BLaER1 treated with 17β-estradiol and CSF1 and Interleukin-3, amounts not matched to agents 10 nM and 100 nM (cell line): ENCODE results near the gene DPYSL5.
A peak's percentile ranks its signal among the peaks of the same experiment; 100 is the strongest.

Source experiments
- H3K27ac ChIP-seq, 11 experiments: shearing (Covaris generic); formaldehyde crosslinking; 2 replicates each; pipeline ENCODE4 v1.8.1; 2022
- H3K27me3 ChIP-seq, 11 experiments: shearing (Covaris generic); formaldehyde crosslinking; 2 replicates each; pipeline ENCODE4 v1.8.1; 2022
- H3K36me3 ChIP-seq, 11 experiments: shearing (Covaris generic); formaldehyde crosslinking; 2 replicates each; pipeline ENCODE4 v1.8.1; 2022
- H3K4me1 ChIP-seq, 10 experiments: shearing (Covaris generic); formaldehyde crosslinking; 2 replicates each; pipeline ENCODE4 v1.8.1; 2022
- H3K4me2 ChIP-seq, 11 experiments: shearing (Covaris generic); formaldehyde crosslinking; 2 replicates each; pipeline ENCODE4 v1.8.1; 2022
- H3K4me3 ChIP-seq, 10 experiments: shearing (Covaris generic); formaldehyde crosslinking; 2 replicates each; pipeline ENCODE4 v1.8.1; 2022
- H3K9ac ChIP-seq, 11 experiments: shearing (Covaris generic); formaldehyde crosslinking; 2 replicates each; pipeline ENCODE4 v1.8.1; 2022
- H3K9me3 ChIP-seq, 11 experiments: shearing (Covaris generic); formaldehyde crosslinking; replicated peaks in 1 of 11; 2 replicates each; pipeline ENCODE4 v1.8.1; 2022
- H4K20me1 ChIP-seq, 11 experiments: shearing (Covaris generic); formaldehyde crosslinking; 2 replicates each; pipeline ENCODE4 v1.8.1; 2022
- Cebpa-rat ChIP-seq, 11 experiments: shearing (Covaris generic); IDR thresholded peaks; 2 replicates each; pipeline ENCODE4 v1.8.1; 2022

The DPYSL5 gene

GRCh38 chr2:26978061-26978596 lies 130.2 kb downstream of the DPYSL5 start:
- H3K27me3 ChIP-seq: peaks cover 0 to 2% (median 0%) of the 10 kb centered on the region in 11 experiments; a peak in 2 of 22 replicates
- H3K36me3 ChIP-seq: no peaks in the 10 kb centered on the region
- TF ChIP-seq Cebpa-rat (IDR thresholded peaks at IDR 0.05): no peak
- no peak overlapping the region for H3K27ac ChIP-seq
- H3K4me2 ChIP-seq: no peak overlapping the region
- H3K9ac ChIP-seq: no peak overlapping the region
- no peaks in the 10 kb centered on the region for H3K9me3 ChIP-seq
- H3K4me3 ChIP-seq: no peak overlapping the region
- peaks cover 0 to 11% (median 0%) of the 10 kb centered on the region in 11 experiments; a peak in 2 of 22 replicates for H4K20me1 ChIP-seq
- no peaks in the 10 kb centered on the region for H3K4me1 ChIP-seq

GRCh38 chr2:26979741-26980140 lies 131.8 kb downstream of the DPYSL5 start:
- no peak overlapping the region for H3K4me3 ChIP-seq
- H3K27me3 ChIP-seq: no peaks in the 10 kb centered on the region
- peak overlapping the region in 1 of 11 experiments; percentile 17; a peak in 1 of 22 replicates for H3K4me2 ChIP-seq
- no peak for TF ChIP-seq Cebpa-rat (IDR thresholded peaks at IDR 0.05)
- H3K4me1 ChIP-seq: no peaks in the 10 kb centered on the region
- peaks cover 0 to 12% (median 0%) of the 10 kb centered on the region in 11 experiments; a peak in 2 of 22 replicates for H4K20me1 ChIP-seq
- no peak overlapping the region for H3K27ac ChIP-seq
- H3K36me3 ChIP-seq: no peaks in the 10 kb centered on the region
- H3K9ac ChIP-seq: no peak overlapping the region
- no peaks in the 10 kb centered on the region for H3K9me3 ChIP-seq

- Histone ChIP-seq H3K36me3 (no peaks in the 10 kb centered on the region), H3K9ac (no peak overlapping the region), H3K27ac (no peak overlapping the region), H3K27me3 (no peaks in the 10 kb centered on the region), H3K4me2 (no peak overlapping the region), H3K4me1 (no peaks in the 10 kb centered on the region), H4K20me1 (peaks cover 0 to 16% (median 0%) of the 10 kb centered on the region in 11 experiments; a peak in 2 of 22 replicates), H3K4me3 (no peak overlapping the region), H3K9me3 (no peaks in the 10 kb centered on the region)
- TF ChIP-seq Cebpa-rat (IDR thresholded peaks at IDR 0.05): no peak
Measured at GRCh38 chr2:26980971-26981370, 133.0 kb downstream of the DPYSL5 start.

GRCh38 chr2:26982102-26982742 lies 134.3 kb downstream of the DPYSL5 start:
- no peak for TF ChIP-seq Cebpa-rat (IDR thresholded peaks at IDR 0.05)
- H3K4me1 ChIP-seq: no peaks in the 10 kb centered on the region
- H3K9ac ChIP-seq: no peak overlapping the region
- no peaks in the 10 kb centered on the region for H3K36me3 ChIP-seq
- H3K27me3 ChIP-seq: no peaks in the 10 kb centered on the region
- peaks cover 0 to 17% (median 0%) of the 10 kb centered on the region in 11 experiments; a peak in 2 of 22 replicates for H4K20me1 ChIP-seq
- H3K27ac ChIP-seq: no peak overlapping the region
- no peak overlapping the region for H3K4me2 ChIP-seq
- no peak overlapping the region for H3K4me3 ChIP-seq
- no peaks in the 10 kb centered on the region for H3K9me3 ChIP-seq

- H3K4me3 ChIP-seq: no peak overlapping the region
- H3K27ac ChIP-seq: no peak overlapping the region
- no peak overlapping the region for H3K9ac ChIP-seq
- no peak for TF ChIP-seq Cebpa-rat (IDR thresholded peaks at IDR 0.05)
- H3K4me2 ChIP-seq: no peak overlapping the region
- no peaks in the 10 kb centered on the region for H3K27me3 ChIP-seq
- no peaks in the 10 kb centered on the region for H3K36me3 ChIP-seq
- H3K4me1 ChIP-seq: peaks cover 0 to 3% (median 0%) of the 10 kb centered on the region in 10 experiments; a peak in 1 of 20 replicates
- peaks cover 0 to 19% (median 0%) of the 10 kb centered on the region in 11 experiments; a peak in 1 of 22 replicates for H4K20me1 ChIP-seq
- no peaks in the 10 kb centered on the region for H3K9me3 ChIP-seq
Measured at GRCh38 chr2:26983746-26984145, 135.8 kb downstream of the DPYSL5 start.

GRCh38 chr2:26985807-26986206 lies 137.9 kb downstream of the DPYSL5 start:
- Histone ChIP-seq H4K20me1 (peaks cover 0 to 36% (median 0%) of the 10 kb centered on the region in 11 experiments; a peak in 3 of 22 replicates), H3K4me1 (peaks cover 0 to 4% (median 0%) of the 10 kb centered on the region in 10 experiments; a peak in 1 of 20 replicates), H3K4me3 (no peak overlapping the region), H3K9me3 (no peaks in the 10 kb centered on the region), H3K9ac (no peak overlapping the region), H3K4me2 (no peak overlapping the region), H3K27me3 (peaks cover 0 to 15% (median 2%) of the 10 kb centered on the region in 11 experiments; a peak in 6 of 22 replicates), H3K27ac (no peak overlapping the region), H3K36me3 (no peaks in the 10 kb centered on the region)
- TF ChIP-seq Cebpa-rat (IDR thresholded peaks at IDR 0.05): no peak

GRCh38 chr2:26986576-26986975 lies 138.6 kb downstream of the DPYSL5 start:
- no peak for TF ChIP-seq Cebpa-rat (IDR thresholded peaks at IDR 0.05)
- Histone ChIP-seq H3K4me3 (no peak overlapping the region), H4K20me1 (peaks cover 0 to 40% (median 0%) of the 10 kb centered on the region in 11 experiments; a peak in 4 of 22 replicates), H3K4me2 (no peak overlapping the region), H3K36me3 (no peaks in the 10 kb centered on the region), H3K27ac (no peak overlapping the region), H3K9ac (no peak overlapping the region), H3K4me1 (peaks cover 4 to 10% (median 6%) of the 10 kb centered on the region in 10 experiments; a peak in 13 of 20 replicates), H3K9me3 (no peaks in the 10 kb centered on the region), H3K27me3 (peaks cover 0 to 20% (median 5%) of the 10 kb centered on the region in 11 experiments; a peak in 7 of 22 replicates)

GRCh38 chr2:26988058-26988860 lies 140.3 kb downstream of the DPYSL5 start:
- Histone ChIP-seq H3K27ac (no peak overlapping the region), H4K20me1 (peaks cover 0 to 30% (median 0%) of the 10 kb centered on the region in 11 experiments; a peak in 4 of 22 replicates), H3K9ac (0 out of 22 replicates have a peak overlapping the region, but pooled peaks of 1 of the 11 experiments have one; percentile 11), H3K9me3 (no peaks in the 10 kb centered on the region), H3K27me3 (peaks cover 0 to 22% (median 5%) of the 10 kb centered on the region in 11 experiments; a peak in 7 of 22 replicates), H3K4me3 (no peak overlapping the region), H3K4me1 (peaks cover 5 to 12% (median 7%) of the 10 kb centered on the region in 10 experiments; a peak in 13 of 20 replicates), H3K4me2 (no peak overlapping the region), H3K36me3 (no peaks in the 10 kb centered on the region)
- TF ChIP-seq Cebpa-rat (IDR thresholded peaks at IDR 0.05): no peak

GRCh38 chr2:26989156-26989555 lies 141.2 kb downstream of the DPYSL5 start:
- no peaks in the 10 kb centered on the region for H3K36me3 ChIP-seq
- H3K9me3 ChIP-seq: no peaks in the 10 kb centered on the region
- H3K4me2 ChIP-seq: no peak overlapping the region
- no peak overlapping the region for H3K9ac ChIP-seq
- no peak overlapping the region for H3K27ac ChIP-seq
- H4K20me1 ChIP-seq: peaks cover 0 to 30% (median 0%) of the 10 kb centered on the region in 11 experiments; a peak in 4 of 22 replicates
- peaks cover 0 to 22% (median 5%) of the 10 kb centered on the region in 11 experiments; a peak in 7 of 22 replicates for H3K27me3 ChIP-seq
- peaks cover 5 to 12% (median 7%) of the 10 kb centered on the region in 10 experiments; a peak in 13 of 20 replicates for H3K4me1 ChIP-seq
- H3K4me3 ChIP-seq: no peak overlapping the region
- TF ChIP-seq Cebpa-rat (IDR thresholded peaks at IDR 0.05): no peak
